Measurements from ENCODE around the gene RAB44.
"Not testable (repeated sequence)": the region's sequence is repeated elsewhere in the genome, so short reads cannot be mapped to it uniquely, and the experiment has no call there.

Gene RAB44

DNA sequence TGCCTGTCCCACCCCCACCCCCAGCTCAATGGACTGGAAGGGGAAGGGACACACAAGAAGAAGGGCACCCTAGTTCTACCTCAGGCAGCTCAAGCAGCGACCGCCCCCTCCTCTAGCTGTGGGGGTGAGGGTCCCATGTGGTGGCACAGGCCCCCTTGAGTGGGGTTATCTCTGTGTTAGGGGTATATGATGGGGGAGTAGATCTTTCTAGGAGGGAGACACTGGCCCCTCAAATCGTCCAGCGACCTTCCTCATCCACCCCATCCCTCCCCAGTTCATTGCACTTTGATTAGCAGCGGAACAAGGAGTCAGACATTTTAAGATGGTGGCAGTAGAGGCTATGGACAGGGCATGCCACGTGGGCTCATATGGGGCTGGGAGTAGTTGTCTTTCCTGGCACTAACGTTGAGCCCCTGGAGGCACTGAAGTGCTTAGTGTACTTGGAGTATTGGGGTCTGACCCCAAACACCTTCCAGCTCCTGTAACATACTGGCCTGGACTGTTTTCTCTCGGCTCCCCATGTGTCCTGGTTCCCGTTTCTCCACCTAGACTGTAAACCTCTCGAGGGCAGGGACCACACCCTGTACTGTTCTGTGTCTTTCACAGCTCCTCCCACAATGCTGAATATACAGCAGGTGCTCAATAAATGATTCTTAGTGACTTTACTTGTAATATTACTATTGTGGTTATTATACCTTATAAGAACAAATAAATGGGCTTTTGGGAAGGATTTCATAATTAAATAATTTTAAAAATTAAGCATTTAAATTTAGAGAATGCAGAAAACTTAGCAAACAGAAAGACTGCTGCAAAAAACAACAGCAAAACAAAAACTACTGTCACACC is 10.7 kb upstream of the RAB44 start:
- no peak for DNase-seq

DNA sequence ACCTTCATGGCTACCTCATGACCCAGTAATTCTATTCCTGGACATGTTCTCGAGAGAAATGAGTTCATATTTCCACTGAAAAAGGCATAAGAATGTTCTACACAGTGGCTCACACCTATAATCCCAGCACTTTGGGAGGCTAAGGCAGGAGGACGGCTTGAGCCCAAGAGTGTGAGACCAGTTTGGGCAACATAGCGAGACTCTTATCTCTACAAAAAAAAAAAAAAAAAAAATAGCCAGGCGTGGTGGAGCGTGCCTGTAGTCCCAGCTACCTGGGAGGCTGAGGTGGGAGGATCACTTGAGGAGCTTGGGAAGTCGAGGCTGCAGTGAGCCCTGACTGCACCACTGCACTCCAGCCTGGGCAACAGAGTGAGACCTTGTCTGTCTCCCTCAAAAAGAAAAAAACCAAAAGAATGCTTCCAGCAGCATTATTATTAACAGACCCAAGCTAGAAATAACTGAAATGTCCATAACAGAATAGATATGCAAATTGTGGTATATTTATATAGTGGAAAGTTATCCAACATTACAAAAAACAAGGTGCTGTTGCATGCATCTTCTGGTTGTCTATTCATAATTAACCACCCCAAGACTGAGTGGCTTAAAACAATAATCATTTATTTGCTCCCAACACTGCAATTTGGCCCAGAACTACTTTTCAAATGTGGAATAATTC is 9.4 kb upstream of the RAB44 start:
- no peak for DNase-seq

DNA sequence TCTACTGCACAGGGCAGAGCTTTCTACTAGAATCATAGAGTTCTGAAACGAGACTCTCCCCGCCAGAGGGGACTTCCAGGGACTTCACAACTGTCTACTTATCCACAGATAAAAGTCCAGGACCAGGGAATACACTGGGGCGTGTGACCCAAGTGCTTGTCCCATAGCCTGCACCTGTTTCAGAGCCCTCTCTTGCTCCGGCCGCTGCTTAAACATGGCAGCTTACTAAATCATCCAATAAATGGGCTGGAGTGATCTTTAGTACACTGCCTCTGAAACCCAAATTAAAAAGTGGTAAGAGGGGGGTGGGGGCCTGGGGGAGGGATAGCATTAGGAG is 8.9 kb upstream of the RAB44 start:
- no peak for DNase-seq

DNA sequence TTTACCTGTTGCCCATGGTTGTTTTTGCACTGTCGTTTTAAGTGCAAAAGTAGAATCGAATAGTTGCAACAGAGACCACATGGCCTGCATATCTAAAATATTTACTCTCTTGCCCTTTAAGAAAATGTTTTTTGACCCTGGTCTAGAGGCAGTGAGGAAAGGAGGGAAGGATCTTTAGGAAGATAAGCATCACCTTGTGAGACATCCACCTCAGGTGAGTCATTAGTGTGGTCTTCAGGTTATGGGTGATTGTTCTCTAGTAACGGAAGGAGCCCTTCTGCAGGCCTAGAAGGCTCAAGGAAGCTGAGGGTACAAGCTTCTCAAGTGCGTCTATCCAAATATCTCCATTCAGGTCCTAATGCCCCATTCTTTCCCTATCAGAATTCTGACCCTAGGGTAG is 6.6 kb upstream of the RAB44 start:
- DNase-seq: no peak

DNA sequence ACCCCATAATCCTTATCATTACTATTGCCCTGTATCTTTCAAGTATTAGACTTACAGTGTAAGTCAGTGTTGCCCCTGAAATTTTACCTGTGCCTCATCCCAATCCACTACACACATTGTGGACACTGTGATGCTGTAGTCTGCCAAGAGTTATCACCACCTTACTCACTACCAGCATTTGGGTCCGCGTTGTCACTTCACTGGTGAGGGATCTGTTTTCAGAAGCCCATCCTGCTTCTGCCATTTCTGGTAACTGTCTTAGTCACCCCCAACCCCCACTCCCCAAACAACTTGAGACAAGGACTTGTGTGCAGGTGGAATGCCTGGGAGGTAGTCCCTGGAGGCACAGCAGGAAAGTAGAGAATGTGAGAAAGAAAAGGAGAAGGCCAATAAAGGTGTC is 6.0 kb upstream of the RAB44 start:
- DNase-seq: no peak

DNA sequence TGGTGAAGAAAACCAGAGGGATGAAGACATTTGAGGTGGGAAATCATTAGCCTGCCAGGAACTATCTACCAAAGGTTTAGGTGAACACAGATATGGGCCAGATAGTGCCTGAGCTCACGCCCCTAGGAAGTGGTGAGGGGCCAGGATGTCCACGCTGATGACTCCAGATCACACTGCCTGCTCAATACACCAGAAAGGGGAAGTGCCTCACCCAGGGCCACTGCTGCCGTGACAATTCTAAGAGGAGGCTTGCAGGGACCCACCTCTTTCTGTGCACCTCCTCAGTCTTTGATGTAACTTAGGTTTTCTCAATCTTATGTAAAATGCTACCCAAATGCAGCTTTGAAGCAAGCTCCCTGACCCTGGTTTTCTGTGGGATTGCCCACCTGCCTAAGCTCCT is 5.4 kb upstream of the RAB44 start:
- DNase-seq: no peak

DNA sequence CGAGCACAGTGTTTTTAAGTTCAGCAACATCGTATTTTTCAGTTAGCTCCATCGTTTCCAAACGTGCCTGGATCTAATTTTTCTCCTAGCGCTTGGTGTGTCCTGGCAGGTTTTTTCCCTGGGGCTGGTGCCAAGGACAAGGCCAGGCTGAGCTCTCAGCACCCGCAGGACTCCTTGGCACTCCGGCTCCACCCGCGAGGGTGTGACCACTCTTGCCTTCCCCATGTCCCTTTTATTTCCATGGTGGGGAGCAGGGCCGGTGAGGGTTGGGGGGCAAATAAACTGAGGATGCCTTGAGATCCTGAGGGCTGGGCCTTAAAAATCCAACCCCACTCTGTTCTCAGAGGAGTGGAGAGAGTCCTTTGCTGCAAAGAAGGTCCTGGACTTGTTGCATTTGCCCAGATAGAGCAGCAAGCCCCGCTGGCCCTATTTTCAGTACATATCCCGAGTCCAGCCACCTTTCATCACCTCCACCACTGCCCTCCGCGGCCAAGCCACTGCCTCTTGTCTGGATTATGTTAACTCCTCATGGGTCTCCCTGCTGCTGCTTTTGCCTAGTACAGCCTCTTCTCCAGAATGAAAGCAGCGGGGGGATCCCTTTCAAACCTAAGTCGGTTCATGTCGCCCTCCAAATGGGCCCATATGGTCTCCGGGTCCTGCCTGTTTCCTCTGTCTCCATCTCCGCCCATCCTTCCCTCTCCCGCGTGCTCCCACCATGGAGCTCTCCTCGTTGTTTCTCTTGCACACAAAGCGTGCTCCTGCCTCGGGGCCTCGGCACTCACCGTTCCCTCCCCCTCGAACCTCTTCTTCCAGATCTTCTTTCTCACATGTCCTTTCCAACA is 4.5 kb upstream of the RAB44 start:
- DNase-seq: no peak

DNA sequence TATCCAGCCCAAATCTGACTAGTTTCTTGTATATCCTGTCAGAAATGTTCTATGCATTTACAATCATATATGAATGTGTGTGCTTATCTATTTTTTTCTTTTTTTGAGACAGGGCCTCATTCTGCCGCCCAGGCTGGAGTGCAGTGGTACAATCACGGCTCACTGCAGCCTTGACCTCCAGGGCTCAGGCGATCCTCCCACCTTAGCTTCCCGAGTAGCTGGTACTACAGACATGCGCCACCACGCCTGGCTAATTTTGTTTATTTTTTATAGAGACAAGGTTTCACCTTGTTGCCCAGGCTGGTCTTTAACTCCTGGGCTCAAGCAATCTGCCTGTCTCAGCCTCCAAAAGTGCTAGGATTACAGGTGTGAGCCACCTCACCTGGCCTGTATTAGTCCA is 3.0 kb upstream of the RAB44 start:
- DNase-seq: no peak

DNA sequence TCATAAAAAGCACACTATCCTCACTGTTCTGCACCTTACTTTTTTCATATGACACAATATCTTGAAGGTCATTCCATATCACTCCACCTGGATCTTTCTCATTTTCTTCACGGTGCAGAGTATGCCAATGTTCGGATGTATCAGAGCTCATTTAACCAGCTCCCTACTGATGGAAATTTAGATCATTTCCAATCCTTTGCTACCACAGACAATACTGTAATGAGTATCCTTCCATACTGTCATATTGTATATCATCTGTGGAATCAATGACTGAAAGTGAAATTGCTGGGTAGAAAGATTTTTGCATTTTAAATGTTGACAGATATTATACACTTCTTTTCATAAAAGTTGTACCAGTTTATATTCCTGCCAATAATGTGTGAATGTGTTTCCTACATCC is 2.2 kb upstream of the RAB44 start:
- no peak for DNase-seq

DNA sequence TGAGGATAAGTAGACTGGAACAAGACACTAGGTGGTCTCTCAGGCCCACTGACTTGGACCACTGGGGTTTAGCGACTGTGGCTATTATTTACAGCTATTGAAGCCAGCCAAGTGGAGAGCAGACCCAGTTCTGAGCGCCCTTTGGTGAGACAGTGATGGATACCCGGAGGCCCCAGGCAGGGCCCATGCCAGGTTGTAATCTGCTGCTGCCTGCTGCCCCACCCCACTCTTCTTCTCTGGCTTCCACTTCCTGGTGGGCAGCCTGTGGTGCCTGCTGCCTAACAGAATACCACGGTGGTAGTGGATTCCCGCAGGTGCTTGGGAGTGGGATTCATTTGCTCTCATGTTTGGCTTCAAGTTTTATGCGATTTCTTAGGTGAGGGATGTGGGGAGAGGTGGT is 570 bp downstream of the RAB44 start:
- no peak for DNase-seq

DNA sequence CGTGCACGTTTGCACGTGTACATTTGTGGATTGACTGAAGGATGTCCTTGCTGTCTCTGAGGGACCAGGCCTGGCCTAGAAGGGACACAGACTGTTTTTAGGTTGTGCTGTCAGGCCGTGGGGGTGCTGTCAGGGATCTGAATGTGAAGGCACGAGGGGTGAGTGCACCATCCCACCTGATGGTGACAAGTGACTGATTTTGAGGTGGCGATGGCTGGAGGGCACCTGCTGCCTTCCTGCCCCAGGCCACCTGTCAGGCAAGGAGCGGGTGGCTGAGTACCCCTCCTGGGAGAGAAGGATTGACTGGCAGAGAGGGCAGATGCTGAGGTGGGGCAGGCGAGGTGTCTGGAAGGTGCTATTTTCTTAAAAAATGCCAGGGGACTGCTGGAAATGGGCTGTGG is 1.2 kb downstream of the RAB44 start:
- no peak for DNase-seq

DNA sequence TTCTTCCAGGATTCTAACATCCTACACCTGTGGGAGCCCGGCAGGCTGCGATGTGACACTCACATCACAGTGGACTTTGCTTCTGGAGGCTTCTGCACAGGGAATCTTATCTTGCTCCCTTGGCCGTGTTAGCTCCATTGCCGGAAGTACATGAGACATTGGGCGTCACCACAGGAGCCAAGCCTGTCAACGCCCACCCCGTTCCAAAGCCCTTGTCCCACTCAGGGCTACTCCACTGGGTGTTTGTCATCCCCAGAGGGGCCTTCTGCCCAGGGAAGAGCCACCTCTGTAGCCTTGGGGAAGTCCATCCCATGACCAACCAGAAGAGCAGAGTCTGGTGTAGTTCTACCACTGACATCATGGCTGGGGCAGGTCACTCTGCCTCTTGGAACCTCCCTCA is 1.7 kb downstream of the RAB44 start:
- DNase-seq: no peak

DNA sequence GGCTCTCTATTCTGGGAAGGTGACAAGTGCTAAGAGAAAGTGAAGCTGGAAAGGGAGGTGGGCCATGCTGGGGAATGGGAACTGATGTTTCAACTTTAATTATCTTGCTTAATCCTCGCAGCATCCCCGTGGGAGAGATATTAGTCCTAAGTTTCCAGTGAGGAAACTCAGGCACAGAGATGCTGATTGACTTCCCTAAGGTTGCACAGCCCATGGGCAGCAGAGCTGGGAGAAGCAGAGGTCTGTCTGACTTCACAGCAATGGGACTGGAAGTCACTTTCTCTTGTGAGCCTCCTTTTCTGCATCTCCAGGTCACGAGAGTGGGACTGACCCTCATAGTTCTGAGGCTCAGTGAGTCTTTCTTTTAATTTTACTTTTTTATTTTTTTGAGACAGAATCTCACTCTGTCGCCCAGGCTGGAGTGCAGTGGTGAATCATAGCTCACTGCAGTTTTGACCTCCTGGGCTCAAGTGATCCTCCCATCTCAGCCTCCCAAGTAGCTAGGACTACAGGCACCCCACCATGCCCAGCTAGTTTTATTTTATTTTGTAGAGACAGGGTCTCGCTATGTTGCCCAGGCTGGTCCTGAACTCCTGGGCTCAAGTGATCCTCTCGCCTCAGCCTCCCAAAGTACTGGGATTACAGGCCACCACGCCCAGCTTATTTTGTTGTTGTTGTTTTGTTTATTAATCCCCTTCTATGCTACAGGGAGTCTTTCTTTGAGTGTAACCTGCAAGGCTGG is 2.6 kb downstream of the RAB44 start:
- no peak for DNase-seq

DNA sequence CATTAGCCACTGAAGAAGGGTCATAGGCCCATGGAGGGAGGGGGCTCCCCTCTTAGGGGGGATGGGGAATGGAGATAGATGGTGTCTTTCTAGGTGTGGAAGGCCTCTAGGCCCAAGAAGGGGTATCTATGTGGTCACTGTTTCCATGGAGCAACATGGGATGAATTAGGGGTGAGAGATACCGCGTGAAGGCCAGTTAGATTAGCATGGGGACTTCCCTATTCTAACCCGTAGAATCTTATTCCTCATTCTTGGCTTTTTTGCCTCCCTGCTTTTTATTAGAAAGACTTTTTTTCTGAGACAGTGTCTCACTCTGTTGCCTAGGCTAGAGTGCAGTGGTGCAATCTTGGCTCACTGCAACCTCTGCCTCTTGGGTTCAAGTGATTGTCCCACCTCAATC is 3.2 kb downstream of the RAB44 start:
- DNase-seq: no peak

DNA sequence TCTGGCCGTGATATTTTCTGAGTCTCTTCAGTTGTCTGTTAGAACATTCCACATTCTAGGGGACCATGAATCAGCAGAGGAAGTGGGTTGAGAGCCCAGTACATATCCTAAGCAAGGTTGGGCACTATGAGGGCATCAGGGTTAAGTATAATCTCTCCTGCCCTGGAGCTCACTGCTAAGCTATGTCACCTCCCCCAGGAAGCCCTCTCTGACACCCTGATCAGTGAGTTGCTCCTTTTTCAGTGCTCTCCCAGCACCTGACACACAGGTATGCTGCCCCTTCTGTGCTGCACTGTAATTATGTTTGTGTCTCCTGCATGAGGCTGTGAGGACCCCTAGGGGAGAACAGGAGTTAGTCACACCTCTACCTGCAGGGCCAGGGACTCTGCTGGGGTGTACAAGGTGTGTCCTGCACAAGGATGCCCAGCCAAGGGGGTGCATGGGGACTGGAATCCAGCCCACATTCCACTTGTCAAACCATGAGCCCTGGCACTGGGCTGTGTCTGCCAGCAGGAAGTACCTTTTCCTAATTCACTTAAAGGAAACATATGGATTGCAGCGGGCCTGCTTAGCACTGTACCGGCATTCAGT is 3.9 kb downstream of the RAB44 start:
- DNase-seq: no peak

DNA sequence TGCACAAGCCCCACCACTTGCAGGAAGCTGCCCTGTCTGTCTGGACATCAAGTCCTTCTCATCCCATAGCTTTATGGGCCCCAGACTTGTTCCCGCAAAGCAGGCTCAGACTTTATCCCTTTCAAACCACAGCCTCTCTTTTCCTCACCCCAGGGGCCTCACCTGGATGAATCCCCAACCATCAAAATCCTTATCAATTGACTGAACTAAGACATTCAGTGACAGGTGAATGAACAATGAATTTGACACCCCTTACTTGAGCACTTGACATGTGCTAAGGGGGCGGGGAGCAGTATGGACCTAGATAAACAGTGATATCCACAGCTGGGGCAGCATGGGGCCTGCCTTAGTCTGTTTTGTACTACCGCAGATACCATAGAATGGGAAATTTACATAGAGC is 5.0 kb downstream of the RAB44 start:
- no peak for DNase-seq

DNA sequence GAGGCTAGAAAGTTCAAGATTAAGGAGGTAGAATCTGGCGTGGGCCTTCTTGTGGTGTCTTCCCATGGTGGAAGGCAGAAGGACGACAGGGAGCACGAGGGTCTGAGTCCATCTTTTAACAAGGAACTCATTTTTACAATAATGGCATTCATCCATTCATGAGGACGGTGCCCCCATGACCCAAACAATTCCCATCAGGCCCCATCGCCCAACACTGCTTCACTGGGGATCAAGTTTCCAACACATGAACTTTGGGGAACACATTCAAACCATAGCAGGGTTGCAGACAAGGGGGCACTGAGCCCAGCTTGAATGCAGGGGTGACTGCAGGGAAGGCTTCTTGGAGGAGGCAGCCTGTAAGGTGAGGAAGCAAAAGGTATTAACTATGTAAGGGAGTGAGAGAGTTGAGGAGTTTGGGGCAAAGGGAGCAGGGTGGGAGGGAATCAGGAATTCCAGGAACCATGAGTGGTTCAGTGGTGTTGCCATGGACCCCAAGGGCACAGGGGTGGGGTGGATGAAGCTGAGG is 5.5 kb downstream of the RAB44 start:
- DNase-seq: no peak

DNA sequence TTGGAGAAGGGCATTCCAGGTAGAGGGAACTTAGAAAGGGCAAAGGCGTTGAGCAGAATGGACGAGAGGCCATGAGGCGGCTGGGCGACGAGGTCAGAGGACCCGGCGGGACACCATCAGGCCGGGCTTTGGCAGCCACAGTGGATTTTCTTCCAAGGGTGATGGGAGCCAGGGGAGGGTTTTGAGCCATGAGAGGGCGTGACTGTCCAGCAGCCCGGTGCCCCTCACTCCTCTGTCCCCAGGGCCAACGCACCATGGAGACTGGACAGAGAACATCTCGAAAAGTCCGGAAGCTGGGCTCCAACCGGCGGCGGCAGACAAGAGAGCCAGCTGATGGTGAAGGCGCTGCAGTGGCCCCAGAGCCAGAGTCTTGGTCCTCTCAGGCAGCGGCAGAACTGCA is 6.4 kb downstream of the RAB44 start:
- no peak for DNase-seq

DNA sequence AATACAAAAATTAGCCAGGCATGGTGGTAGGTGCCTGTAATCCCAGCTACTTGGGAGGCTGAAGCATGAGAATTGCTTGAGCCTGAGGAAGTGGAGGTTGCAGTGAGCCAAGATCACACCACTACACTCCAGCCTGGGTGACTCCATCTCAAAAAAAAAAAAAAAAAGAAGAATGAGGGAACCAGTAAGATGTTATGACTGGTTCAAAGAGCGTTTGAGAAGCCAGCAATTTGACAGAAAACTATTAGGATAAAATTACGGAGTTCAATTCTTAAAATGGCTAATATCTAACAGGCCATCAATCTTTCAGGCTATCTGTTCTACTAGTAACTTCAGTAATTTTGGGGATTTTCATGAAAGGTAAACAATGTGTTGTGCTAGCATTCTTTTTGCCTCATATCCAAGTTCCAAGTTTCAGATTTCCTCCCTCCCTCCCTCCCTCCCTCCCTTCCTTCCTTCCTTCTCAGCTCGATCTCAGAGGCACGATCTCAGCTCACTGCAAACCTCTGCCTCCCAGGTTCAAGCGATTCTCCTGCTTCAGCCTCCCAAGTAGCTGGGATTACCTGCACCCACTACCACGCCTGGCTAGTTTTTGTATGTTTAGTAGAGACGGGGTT is 7.4 kb downstream of the RAB44 start:
- not testable (repeated sequence) for DNase-seq

DNA sequence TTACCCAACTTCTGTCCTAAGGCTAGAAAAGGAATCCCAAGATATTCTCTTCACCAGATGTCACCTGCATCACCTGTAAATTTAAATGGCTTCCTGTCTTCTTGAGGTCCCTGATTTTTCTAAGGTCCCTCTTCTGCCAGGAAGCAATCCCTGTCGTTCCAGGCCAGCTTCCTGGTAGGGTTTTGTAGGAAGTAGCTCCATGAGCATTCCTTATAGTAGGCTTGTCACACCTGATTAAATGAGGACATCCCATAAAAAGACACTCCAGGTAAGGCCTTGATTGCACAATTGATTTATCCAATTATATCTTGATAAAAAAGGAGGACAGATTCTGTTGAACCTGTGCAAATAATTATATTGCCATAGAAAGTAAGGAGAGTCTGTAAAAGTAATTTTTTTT is 8.7 kb downstream of the RAB44 start:
- no peak for DNase-seq

DNA sequence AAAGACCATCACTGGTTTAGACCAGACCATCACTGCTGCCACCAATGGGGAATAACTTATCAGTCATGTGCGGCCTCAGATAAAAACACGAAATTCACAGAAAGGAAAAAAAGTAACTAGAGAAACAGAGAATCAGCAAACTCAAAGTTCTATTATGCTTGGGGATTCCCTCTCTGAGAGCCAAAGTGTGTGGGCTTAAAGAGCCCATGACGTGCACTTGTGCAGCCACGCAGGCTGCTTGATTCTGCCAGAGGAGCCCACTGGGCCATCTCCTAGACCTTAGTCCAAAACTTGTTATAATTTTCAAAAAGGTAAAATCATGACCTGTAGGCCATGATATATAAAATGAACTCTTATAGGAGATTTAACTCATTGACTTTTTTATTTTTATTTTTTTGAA is 15.2 kb downstream of the RAB44 start:
- DNase-seq: no peak

DNA sequence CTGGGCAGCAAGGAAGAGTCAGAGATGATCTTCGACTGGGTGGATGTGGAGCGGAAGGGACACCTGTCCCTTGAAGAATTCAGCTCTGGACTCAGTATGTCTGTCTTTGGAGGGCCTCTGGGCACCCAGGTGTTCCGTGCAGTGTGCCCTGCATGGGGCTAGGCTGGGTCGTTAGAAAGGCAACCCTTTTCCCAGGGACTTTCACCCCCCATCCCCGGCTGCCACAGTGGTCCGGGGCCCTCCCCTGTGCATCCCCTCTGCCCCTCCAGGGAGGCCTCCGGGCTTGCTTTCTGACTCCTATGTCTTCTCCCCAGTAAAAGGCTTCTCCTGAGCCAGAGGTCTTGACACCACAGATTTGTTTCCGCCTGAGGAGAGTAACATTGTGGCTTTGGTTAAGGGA is 16.2 kb downstream of the RAB44 start:
- DNase-seq: no peak

Measured in stimulated activated CD4-positive, alpha-beta T cell treated with anti-CD3 and anti-CD28 coated beads, Interleukin-4, amount 100 ng/mL, for 24 hours (primary cell).